A204.1 (cell line): Measurements from ENCODE around the gene FBXO2.

ENCODE experiments used
- FAIRE-seq: peaks from 2 replicates; lab custom pipeline; 2012; peaks lifted over from hg19 to GRCh38; lab: Jason Lieb, UNC

The FBXO2 gene, protein sequence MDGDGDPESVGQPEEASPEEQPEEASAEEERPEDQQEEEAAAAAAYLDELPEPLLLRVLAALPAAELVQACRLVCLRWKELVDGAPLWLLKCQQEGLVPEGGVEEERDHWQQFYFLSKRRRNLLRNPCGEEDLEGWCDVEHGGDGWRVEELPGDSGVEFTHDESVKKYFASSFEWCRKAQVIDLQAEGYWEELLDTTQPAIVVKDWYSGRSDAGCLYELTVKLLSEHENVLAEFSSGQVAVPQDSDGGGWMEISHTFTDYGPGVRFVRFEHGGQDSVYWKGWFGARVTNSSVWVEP

DNA sequence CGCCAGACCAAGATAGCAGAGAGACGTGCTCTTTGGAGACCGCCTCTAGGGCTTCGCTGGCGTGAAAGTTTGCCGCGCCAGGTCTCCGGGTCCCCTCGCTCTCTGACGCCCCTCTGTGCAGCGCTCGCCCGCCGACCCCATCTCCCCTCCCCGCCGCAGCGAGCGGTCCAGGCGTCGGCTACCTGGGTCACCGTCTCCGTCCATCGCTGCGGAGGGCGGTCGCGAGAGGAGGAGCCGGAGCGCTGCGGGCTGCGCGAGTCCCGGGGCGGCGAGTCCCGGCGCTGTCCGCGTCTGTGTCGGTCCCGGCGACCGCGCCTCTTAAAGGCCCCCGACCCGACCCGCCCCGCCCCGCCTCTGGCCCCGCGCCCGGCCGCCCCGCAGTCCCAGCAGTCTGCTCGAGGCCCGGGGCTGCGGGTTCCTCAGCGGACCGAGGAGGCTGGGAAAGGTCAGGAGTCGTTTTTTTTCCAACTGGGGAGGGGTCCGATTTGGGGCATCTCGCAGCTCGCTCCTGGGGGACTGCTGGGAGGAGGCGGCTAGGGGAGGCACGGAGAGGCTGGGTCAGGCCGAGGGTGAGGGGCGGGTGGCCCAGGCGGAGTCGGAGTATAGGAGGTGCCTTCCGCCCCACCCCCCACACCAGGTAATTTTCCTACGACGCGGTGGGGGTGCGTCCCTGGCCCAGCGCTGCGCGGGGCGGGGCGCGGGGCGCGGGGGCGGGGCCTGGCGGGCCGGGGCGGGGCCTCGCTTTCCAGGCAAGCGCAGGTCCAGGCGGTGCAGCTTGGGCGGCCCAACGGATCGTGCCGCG lies at the start of gene FBXO2, which contains the start of gene FBXO44:
TSS of gene FBXO2 (minus strand) at position 293 of the 802 bp plus-strand sequence. CDS start at position 204, 89 bp downstream.
TSS of gene FBXO44 (plus strand) at position 741 of the 802 bp plus-strand sequence. CDS start 959 bp downstream, outside the sequence.
- FAIRE-seq: no peak

DNA sequence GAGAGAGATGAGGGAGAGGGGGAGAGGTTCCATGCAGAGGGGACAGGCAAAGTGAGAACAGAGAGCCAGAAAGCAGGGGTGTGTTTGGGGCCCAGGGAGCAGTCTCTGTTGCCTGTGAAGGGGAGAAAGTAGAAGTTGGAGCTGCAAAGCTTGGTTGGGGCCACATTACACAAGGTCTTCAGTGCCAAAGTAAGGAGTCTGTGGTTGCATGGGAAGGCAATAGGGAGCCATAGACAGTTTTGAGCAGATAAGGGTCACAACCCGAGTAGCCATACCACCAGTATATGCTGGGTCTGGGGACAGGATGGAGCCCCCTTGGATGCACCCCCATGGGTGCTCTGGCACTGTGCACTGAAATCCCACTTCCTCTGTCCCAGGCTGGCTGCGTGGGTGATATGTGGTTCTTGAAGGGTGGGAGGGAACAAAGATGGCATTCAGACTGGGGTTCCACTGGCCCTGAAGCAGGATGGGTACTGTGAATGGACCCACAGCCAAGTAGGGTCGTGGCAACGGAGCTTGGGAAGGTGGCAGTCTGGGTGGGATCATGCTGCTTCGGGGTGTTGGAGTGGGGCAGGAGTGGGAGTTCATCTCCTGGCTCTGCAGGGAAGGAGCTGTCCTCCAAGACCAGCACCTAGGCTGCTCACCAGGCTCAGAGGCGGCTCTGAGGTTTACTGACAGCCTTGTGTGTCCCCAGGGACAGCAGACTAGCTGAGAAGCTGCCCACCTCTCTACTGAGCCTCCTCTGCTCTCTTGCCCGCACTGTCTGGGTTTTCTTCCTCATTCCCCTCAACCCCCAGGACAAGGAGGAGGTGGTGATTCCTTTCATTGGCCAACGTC lies 49.3 kb upstream of the FBXO2 start:
- no peak for FAIRE-seq

DNA sequence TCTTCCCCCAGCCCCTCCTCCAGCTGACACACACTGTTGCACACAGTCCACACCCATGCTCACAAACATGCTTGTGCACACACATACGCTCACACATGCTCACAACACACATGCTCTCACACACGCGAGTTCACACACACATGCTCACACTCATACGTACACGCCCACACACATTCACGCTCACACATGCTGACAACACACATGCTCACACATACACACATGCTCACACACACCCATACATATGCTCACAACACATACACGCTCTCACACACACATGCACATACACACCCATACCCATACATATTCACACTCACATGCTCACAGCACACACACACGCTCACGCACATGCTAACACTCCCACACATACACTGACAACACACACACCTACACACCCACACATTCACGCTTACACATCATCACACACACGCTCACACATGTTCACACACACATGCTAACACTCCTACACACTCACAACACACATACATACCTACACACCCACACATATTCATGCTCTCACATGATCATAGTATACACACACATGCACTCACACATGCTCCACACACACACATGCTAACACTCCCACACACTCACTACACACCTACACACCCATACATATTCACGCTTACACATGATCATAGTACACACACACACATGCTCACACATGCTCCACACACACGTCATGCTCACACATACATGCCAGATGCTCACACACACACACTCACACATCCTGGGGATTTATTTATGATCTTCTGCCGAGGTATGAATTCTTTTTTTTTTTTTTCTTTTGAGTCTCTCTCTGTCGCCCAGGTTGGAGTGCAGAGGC lies 48.0 kb upstream of the FBXO2 start:
- no peak for FAIRE-seq

DNA sequence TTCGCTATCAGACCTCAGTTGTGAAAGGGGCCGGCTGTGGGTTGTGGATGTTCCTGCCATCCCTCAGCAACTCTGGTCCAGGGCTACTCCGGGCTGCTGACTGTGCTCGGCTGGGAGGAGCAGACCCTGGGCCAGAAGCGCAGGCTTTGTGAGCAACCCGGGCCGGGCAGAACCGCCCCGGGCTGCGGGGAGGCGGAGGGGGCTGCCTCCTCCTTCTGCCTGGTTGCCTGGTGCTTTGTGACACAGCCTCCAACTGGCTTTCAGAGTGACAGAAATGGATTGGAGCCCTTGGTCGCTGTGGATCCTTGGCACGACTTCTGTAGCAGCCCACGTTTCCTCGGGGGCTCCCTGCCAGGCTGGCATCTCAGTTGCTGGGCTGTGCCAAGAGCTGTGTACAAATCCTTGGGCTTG lies 47.3 kb upstream of the FBXO2 start:
- no peak for FAIRE-seq

DNA sequence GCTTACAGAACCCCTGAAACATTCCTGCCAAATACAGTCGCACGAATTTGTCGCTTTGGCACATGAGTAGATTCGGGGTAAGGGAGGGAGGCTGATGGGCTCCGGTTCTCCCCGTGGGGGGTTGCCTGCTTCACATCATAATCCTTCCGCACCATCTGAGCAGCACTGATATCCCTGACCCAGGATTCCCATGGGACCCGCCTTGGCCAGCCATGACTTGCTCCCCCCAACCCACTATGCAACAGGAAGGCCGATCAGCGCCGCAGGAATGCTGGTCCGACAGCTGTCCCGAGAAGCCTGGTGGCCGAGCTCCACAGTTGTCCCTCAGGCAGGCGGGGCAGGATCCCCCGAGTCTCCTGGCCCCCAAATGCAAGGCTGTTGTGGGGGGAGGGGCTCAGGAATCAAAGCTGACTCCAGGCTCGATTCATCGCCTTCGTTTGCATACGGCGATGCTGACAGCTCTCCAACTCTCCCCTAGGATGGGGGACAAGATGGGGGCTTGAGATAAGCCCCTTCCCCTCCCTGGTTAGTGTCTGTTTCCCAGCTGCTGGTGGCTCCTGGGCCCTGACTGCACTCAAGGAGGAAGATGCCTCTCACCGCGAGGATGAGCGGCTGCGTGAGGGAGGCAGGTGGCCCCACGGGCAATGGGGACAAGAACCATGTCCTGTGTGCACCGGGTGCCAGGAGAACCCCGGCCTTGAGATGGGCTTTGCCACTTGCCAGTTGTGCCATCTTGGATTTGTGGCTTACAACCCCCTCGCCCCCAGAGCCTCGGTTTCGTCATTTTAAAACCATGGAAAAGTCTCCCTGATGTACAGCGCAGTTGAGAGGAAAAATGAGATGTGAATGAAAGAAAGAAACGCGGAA lies 46.6 kb upstream of the FBXO2 start:
- FAIRE-seq: no peak

DNA sequence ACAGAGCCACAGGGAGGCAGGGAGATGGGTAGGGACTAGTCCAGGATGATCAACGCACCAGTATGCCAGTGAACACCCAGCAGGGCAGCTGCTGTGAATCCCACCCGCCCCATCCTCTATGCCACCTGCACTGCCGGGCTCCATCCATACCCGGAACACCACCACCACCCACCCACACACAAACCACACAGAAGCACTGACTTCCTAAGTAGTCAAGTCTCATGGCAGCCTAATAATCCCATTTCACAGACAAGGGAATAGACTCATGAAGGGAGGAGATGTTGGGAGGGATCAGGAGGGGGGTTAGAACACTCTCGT lies 43.6 kb upstream of the FBXO2 start:
- no peak for FAIRE-seq

DNA sequence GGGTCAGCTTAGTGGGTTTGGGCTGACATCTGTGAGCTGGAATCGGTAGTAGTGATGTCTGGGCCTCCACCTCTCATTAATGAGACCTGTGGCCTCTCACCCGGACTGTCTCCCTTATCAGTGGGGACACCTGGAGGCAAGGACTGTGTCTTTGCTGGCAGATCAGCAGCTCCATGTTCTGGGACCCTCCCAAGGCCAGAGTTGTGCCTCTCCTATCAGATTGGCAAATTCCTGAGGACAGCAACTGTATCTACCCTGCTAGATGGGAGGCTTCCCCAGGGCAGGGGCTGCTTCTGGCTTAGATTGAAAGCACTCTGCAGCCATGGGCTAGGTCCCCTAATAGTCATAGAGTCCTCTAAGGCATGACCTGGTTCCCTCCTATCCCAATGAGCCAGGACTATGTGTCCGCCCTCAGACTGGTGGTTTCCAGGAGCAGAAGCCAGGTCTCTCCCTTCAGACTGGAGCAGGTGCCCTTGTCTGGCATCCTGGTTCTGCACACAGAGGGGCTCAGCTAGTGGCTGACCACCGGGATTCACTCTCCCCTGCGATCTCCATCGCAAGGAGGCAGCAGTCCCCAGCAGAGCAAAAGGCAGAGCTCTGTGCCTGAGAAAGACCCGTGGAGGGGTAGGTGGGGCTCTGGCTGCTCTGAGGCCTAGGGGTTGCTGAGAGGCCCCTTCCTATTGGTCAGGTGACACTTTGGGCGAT lies 43.1 kb upstream of the FBXO2 start:
- no peak for FAIRE-seq

DNA sequence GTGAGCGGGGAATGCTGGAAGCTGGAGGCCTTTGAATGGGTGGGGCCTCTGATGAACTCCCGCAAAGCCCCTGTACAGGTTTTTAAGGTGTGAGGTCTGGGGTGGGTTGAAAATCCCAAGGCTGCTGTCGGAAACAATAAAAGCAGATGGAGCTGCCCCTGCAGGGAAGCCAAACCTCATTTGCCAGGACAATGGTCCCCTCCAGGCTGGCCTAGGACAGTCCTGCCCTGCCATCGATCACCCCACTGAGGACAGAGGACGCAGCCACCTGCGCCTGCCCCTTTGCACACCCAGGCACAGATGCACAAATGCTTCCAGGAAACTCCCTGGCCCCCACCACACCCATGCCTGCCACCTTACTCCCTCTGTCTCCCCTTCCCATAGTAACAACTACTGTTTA lies 41.6 kb upstream of the FBXO2 start:
- no peak for FAIRE-seq

DNA sequence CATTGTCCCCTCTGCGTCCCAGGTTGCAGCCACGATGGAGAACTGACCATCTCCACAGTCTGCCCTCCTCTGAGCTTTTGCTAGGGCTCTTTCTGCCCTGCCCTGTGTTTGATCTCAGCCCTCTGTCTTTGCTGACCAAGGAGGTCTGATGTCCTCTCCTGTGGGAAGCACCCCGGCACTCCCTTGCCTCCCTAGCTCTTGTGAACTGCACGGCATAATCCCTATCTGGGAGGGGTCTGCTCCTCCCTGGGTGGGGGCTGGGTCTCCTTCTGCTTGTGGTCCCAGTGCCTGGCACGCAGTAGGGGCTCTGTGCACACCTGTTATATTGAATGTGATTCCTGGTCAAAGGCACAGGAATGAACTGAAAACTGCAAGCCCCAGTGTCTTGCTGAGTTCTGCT lies 39.7 kb upstream of the FBXO2 start:
- FAIRE-seq: no peak

DNA sequence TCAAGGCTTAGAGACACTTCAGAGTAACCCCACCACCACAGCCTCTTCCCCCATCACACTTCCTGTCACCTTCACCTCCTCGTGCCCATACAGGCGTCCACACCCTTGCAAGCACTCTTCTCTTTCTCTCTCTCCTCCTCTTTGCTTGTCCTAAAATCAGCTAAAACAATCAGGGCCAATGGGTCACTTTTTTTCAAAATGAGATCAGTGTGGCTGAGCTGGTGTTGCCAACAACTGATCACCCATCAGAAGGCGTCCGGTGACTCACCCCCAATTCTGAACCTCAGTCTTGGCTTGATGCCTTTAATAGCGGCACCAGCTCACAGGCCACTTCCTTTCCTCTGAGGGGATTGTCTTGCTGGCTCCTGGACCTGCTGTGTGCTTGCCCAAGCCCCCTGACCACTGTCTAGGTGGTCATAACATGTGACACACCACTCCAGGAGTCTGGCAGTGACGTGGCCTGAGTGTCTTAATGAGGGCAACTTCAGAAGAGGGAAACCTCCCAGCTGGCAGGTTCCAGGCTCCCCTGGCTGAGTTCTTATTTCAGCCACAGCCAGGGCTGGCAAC lies 38.9 kb upstream of the FBXO2 start:
- no peak for FAIRE-seq

DNA sequence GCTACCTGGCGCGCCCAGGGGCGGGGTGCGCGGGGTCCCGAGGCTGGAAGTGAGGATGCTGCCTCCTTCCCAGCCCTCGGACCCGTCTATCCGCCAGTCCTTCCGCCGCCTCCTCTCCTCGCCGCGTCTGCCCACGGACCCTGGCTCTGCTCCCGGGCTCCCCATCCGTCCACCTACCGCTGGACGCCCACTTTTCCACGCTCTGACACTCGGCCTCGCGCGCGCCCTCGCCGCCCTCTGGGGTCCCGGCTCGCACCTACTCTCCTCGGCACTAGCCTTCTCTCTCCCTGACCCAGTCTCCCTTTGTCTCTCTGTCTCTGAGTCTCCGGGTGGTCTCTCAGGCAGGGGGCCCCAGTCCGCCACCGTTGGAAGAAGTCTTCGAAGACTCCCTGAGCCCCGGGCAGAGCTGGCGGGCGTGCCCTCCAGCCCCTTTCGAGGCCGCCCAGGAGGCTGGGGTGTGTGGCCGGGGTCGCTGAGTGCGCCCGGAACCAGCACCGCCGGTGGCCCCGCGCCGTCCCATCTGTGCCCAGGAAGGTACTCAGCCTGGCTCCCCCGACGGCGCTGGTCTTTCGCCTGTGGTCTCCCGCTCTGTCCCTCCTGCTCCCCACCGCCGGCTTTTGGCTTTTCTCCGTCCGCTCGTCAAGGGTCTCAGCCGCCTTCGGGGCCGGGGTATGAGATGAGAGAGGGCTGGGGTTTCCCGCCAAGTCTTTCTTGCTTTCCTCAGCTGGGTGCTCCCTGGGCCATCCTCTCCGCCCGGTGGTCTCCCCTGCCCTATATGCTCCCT lies 37.9 kb upstream of the FBXO2 start:
- FAIRE-seq: no peak

DNA sequence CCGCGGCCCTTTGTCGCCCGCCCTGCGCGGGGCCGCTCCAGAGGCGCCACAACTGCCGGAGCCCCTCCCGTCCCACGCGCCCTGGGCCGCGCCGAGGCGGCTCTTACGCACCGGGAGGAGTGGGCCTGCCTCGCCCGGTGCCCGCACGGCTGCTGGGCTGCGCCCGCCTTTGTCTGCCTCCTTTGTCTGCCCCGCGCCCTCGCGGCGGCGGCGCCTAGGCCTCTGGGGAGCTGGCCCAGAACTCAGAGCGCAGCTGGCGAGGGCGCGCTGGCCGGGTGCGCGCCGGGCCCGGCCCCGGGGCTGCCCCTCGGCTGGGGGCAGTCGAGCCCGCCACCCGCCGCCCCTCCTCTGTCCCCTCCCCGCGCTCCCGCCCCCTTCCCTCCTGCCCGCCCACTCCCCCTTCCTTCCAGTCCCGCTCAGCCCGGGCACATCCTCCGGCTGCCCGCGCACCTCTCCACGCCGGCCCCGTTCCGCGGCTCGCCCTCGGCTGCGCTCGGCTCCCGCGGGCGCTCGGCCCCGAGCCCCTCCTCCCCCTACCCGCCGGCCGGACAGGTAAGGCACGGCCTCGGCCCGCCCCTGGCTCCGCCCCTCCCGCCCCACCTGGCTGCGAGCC lies 37.2 kb upstream of the FBXO2 start, which contains the start of gene DRAXIN:
TSS of gene DRAXIN (plus strand) at position 409 of the 613 bp plus-strand sequence. CDS start 14,549 bp downstream, outside the sequence.
- FAIRE-seq: no peak

DNA sequence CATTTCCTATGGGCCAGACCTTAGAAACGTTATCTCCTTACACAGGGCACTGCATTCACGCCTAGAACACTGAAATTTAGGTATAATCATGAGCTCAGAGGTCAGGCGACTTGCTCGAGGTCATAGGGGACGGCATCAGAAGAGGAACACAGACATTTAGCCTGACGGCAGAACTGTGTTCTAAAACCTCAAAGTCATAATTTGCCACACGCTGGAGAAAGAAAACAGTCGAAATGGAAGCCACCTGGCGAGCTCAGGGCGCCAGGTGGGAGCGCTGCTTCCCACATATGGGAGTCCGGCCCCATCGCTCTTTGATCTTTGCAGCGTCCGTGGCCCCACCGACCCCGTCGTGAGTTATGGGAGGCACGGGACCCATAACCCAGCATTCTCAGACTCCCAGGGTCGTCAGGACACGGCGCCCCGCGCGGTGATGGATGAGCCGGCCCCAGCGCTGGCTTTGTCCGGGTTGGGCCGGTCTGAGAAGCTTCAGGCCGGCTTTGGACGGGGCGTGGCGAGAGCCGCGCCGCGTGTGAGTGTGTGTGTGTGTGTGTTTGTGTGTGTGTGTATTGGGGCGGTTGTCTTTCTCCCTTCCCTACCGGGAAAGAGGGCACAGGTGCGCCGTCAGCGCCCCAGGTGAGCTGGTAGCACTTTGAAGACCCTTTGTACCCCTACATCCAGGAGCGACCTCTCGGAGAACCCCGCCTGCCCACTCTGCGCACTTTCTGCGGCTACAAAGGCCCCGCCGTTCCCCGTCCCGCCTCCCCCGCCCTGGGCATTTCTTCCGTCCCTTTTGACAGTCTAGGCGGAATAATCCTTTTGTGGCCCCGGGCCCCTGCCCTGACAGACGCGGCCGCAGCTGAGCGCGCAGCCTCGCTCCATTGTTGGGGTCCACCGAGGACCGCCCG lies 36.4 kb upstream of the FBXO2 start:
- FAIRE-seq: no peak

DNA sequence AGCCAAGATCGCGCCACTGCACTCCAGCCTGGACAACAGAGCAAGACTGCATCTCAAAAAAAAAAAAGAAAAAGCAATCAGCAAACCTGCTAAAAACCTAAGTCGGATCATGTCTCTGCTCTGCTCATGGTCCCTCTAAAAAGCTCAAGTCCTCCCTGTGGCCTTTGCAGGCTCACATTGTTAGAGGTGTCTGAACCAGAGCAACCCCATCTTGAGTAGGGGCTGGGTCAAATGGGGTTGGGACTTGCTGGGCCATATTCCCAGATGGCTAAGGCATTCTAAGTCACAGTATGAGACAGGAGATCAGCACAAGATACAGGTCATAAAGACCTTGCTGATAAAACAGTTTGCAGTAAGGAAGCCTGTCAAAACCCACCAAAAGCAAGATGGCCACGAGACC lies 34.3 kb upstream of the FBXO2 start:
- FAIRE-seq: no peak

DNA sequence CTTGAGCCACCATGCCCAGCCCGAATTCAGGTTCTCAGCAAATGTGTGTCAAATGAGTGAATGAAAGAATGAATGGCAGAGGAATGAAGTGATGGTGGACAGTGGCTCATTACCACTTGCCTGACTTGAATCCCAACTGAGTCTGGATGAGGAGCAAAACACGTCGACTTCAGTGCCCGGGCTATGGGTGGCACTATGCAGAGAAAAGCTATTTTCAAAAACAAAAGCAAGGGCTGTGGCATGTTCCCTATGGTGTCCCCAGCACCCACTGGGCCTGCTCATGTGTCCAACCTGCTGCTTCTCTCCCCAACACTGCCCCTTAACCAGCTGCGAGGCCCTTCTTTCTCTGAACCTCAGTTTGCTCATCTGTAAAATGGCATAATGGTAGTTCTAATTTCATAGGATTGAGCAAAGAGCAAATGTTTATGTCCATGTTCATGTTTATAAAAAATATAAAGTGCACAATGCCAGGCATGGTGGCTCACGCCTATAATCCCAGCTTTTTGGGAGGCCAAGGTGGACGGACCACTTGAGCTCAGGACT lies 31.1 kb upstream of the FBXO2 start:
- FAIRE-seq: no peak

DNA sequence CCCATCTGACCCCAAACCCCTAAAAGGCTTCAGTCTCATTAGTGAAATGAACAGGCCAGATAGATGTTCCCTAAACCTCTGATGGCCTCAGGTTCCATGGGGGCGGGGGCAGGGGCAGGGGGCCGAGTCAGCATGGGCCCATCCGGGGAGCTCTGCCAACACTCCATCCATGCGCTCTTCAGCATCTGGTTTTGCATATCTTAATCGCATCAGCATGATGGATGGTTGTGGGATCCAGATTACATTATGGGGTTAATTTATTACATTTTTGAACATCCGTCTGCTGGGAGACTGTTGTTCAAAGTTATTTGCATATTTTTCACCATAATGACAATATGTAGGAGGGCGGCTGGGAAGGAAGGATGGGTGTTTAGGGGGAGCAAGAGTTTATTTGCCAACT lies 29.8 kb upstream of the FBXO2 start:
- no peak for FAIRE-seq

DNA sequence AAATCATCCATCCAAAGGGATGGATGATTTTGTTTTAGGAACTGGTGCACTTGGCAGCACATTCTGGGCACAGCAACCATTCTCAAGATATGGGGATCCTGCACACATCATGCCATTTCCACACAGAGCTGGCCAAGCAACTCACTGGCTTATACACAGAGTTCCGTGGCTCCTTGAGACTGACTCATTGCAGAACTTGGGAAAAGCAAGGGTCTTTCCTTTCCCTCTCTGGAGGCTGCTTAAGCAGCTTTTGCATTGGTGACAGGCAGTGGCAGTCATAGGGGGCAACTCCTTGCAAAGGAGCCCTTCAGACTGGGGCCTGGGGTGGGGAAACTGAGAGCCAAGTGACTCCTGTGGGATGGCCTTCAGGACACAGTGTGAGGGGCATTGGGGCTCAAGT lies 28.6 kb upstream of the FBXO2 start:
- no peak for FAIRE-seq
